CD4-positive, alpha-beta T cell treated with Interleukin-1 beta for 1 hour (primary cell): ENCODE measurements around the gene CADM2.

Experiments used
- DNase-seq, 2 donors: peaks; one replicate each; pipeline ENCODE4 v3.0.0-alpha.2; 2020 to 2022

The CADM2 gene

DNA sequence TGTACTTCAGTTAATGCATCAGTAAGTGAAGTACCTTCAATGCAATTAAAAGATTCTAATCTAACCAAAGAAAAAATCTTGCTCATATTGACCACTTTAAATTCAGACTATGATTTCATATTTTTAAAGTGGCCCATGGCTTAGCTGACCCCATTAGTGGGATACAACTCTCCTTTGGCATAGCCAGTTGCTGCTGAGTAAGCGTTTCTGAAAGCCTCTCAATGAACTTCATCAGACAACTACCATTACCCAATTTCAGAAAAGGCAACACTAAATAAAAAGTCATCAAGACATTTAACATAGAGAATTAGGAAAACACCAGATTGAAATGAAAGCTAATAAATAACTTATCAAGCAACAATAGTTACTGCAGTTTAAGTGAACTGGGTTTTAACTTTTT, 27.0 kb downstream of the CADM2 start:
- DNase-seq, result no peak

DNA sequence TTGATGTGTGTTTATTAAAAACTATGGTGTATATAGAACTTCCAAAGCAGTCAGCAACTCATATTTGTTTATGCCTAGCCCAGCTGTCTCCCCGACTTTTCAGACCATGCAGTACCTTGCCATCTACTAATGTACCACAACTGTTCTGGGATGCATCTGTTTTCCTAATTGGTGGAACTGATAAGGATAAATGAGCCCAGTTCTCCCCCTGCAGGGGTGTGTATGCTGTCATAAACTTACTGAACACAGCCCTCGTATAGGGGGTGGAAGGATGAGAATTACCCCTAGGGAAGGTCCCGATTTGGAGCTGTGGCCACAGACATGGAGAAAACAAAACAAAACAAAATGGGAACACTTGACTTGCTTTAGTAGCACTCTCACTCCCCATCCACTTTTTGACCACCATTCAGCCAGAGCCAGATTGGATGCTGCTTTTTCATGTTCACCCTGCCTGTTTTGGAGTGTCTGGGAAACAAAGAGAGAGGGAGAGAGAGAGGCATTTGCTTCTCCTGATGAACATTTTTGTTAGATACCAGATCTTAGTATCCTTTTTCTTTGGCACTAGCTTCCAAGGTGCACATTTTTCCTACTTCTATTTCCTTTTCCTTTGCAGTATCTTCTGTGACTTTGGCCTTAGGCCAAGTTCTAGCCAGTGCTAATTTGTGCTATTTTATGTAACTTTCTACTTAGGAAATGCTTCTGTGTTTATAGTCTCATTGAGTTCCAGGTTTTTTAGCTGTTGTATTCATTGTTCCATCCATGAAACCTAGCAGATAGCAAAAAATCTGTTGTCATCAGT, 29.1 kb downstream of the CADM2 start:
- DNase-seq, result no peak

GRCh38 chr3:84989102-84989501, 30.3 kb downstream of the CADM2 start:
- no peak for DNase-seq

DNA sequence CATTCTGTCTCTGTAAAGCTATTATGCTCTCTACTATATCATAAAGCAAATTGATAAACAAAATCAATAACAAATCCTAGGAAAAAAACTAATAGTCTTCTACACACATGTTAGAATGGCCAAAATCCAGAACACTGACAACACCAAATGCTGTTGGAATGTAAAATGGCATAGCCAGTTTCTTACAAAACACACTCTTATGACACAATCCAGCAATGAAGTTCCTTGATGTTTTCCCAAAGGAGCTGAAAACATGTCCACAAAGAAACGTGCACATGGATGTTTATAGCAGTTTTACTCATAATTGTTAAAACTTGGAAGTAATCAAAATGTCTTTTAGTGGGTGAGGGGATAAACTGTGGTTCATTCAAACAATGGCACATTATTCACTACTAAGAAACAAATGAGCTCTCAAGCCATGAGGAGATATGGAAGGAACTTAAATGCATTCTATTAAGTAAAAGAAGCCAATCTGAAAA, 32.7 kb downstream of the CADM2 start:
- no peak for DNase-seq

DNA sequence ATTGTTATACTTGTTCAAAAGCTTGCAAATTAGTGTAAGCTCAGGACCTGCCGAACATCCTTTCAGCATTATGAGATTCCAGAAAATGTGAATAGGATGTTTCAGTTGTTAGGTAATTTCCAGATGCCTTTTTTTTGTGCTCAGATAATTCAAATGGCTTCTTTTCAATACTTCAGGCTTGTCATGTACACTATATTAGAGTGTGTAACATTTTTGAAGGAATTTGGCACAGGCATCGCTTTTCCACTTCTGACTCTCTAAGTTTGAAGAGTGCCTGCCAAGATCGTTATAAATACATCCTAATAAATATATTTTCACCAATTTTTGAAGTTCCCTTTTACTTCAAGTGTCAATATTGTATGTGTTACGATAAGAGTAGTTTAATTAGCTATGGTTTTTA, 35.2 kb downstream of the CADM2 start:
- no peak for DNase-seq

- no peak for DNase-seq
These were observed 39.8 kb downstream of the CADM2 start for GRCh38 chr3:84998545-84998944.

GRCh38 chr3:85003479-85003878, 44.7 kb downstream of the CADM2 start:
- DNase-seq, result no peak

GRCh38 chr3:85004147-85004546, 45.4 kb downstream of the CADM2 start:
- DNase-seq, result no peak

DNA sequence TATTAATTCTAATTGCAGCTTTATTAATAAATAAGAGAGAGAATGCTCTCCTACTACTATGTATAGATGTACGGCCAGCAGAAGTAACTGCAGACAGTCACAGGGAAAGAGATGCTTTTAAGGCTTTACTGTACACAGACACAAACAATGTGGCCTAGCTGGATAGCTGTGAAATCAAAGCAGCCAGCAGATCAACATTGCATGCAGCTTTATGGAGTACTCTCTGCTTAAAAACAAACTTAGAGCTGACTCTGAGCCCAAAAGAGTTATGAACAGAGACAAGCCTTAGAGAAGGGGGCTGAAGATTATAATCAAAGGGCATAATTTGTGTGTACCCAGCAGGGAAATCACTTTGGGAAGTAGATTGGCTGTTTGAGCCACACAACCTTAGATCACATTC, 47.2 kb downstream of the CADM2 start:
- no peak for DNase-seq

DNA sequence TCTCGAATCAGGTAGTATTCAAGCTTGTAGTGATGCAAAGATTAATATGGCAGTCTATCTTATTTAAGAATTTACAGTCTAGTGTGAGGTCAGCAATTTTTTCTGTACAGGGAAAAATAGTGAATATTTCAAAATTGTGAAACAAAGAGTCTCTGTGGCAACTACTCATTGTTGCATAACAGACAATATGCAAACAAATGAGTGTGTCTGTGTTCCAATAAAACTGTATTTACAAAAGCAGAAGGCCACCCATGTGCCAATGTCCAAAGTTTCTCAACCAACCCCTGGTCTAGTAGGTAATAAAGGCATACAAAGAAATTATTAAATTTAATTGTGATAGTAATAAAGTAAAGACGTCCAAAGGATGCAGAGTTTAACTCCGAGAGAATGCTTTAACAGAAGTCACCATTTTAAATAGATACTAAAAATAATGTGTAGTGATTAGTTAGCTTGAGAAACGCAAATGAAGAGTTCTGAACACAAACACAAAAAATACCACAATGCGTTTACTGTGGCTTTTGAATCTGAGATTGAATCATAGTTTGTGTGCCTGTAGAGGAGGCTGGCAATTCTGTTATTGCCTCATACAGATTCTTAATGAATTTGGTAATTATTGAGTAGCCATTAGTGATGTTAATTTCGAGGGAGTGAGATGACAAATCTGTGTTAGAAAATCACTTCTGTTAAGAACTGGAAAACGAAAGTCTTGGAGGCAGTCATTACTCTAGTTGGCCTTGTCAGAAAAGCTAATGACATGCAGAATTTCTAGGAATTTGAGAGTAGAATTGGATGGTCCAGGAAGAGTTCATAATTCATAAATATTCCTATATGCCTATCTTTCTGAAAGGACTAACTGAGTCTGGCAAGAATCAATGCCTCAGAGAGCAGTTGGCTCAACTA, 48.7 kb downstream of the CADM2 start:
- no peak for DNase-seq

GRCh38 chr3:85020828-85021227, 62.0 kb downstream of the CADM2 start:
- no peak for DNase-seq

DNA sequence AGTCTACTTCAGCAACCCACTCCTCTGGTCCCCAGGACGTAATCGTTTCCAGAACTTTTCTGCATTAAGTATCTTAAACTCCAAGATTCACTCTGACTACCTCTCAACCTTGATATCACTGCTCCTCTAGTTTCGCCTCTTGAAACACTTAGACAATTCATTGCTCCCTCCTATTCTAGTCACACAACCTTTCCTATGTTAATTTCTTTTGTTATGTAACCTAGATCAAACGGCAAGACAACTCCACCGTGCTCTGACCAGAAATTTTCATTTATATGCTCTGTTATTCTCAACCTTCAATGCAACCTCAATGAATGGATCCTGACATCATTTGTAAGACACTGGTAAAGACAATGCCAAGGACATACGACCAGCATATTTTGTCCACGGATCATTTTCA, 71.3 kb downstream of the CADM2 start:
- no peak for DNase-seq

GRCh38 chr3:85037203-85037602, 78.4 kb downstream of the CADM2 start:
- DNase-seq, result no peak

- DNase-seq, result no peak
These were observed 82.2 kb downstream of the CADM2 start for GRCh38 chr3:85041001-85041400.

GRCh38 chr3:85041562-85042055, 82.8 kb downstream of the CADM2 start:
- DNase-seq, result no peak

GRCh38 chr3:85050821-85051220, 92.0 kb downstream of the CADM2 start:
- DNase-seq, result no peak

DNA sequence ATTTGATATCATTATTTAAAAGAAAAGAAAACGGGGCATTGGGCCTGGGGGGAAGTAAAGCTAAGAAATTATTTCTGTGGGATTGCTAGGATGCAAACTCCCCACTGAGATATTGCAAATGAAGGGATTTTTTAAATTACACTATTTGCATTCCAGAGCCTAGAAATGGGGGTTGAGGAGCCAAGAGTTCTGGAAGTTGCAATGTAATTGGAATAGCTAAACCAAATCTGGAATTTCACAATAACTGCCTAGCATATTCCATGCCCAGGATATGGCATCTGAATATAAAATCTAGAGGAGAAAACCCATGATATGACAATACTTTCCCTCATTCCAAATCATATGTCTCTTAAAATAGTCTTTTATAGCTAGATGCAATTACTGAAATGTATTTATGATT, 93.0 kb downstream of the CADM2 start:
- no peak for DNase-seq

DNA sequence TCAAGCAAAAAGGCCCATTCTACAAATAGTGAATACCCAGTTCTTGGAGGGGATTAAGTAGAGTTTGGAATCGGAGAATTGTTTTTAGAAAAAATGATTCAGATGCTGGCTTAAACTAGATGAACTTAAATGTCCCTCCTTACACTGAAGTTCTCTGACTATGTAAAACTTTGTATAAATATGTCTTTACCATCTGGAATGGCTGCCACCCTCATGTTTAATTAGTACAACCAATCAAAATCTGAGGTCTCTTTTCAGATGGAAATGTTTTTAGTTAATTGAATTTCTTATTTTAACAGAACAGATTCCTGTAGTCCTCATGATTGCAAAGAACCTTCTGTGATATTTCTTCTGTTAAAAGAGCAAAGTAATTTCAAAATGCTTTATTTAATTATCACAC, 94.8 kb downstream of the CADM2 start:
- no peak for DNase-seq

DNA sequence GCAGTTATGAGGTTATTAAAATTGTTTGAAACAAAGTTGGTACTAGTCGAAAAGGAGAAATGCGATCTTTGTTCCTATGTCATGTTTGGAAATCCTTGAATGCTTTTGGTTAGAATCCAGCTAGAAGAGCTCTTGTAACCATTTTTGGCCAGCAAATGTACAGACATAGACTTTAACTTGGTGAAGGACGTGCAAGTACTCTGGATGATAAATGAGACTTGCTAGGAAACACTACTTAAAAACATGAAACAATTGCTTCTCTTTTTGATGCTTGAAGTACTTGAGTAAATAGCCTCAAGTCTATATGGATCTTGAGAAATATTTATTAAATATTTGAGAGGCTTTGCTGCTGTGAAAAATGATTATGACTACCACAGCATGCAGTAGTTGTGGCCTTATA, 95.8 kb downstream of the CADM2 start:
- no peak for DNase-seq

DNA sequence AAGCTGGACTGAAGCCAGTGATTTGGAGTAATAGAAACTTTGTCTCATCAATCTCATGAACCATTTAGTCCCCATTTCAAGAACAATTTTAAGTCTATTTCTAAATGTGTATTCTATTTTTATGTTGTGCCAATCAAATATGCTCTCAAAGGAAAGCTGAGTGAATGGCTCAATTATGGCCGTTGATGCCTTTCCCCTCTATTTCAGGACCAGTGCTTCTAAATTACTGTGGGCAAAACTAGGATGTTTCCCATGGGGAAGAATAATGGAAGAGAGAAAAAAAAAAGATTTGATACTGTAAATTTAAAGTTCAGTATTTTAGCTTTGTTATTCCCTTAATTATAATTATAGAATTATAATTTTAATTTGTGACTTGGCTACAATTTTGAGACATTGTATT, 110.1 kb downstream of the CADM2 start:
- DNase-seq, result no peak

- no peak for DNase-seq
These were observed 115.2 kb downstream of the CADM2 start for GRCh38 chr3:85074003-85074402.

GRCh38 chr3:85075663-85076062, 116.9 kb downstream of the CADM2 start:
- DNase-seq, result no peak

- DNase-seq, result no peak
These were observed 118.2 kb downstream of the CADM2 start for GRCh38 chr3:85077018-85077417.
